Iris pigment epithelial cell (primary cell): ENCODE results near the gene GDA.
A peak's percentile ranks its signal among the peaks of the same experiment; 100 is the strongest.
"Not testable (repeated sequence)": the region's sequence is repeated elsewhere in the genome, so short reads cannot be mapped to it uniquely, and the experiment has no call there.

ENCODE experiments used
- DNase-seq: peaks from one replicate; pipeline ENCODE4 v3.0.0-alpha.2; 2011; ENCODE audit warnings: low read depth

GDA gene

DNA sequence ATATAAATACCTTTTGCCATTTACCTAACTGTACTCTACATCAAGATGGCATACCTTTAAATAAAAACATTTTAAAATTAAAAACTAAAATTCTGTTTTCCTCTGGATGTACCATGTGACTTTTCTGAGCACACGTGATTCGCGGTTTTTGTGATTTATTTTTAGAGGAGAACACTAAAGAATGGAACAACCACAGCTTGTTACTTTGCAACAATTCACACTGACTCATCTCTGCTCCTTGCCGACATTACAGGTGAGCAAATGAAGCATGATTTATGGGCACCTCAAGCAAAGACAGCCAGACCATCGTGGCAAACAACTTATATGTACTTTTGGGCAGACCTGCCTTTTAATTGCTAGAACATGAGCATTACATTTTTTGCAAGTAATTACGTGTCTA lies 61.3 kb downstream of the GDA start:
- DNase-seq: no peak

DNA sequence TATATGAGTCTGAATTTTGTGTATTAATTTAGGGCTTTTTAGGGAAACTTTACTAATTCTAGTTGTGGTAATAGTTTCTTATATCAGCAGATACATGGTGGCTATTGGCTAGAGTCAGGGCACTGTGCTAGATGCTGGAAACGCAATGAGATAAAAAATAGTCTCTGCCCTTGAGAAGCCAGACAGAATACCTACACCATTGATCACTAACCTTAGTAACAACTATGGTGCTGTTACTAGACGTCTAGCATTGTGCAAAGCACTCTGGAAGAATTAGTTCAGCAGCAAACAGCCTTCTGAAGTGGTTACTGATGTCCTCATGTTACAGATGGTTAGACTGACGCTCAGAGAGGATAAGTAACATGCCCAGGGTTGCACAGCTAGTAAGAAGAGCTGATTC lies 61.8 kb downstream of the GDA start:
- DNase-seq: no peak

DNA sequence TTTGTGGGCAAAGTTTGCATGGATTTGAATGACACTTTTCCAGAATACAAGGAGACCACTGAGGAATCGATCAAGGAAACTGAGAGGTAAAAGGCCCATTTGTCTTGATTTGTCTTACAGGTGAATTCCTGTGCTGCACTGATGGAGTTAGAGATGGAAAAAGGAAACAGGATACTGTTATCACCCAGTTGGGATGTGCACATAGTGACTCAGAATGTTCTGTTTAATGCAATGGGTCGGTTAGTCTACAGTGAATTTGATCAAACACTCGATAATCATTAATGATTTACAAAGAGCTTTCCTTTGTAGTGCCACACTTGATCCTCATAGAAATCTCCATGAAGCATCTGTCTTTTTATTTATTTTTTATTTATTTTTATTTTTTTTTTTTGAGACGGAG lies 64.7 kb downstream of the GDA start:
- no peak for DNase-seq

DNA sequence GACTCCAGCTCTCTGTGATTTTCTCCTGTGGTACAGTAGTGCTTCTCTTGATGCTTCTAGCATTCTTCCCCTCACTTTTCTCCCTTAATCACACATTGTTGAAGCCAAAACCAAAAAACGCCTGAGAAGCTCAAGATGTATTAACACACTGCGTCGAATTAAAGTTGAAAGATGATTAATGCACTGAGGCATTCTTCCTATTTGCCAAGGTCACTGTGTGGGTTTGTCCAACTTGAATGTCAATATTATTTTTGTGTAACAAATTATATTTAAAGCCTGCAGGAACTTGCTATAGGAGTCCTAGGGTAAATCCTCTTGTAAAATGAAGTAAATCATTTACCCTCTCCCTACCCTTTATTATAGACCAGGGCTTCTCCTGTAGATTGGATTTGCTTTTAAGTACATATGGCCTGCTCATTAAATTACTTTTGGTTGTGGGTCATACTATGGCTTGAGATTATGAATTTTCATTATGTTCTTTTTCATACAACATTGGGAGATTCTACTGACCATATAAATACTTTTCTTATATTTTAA lies 68.1 kb downstream of the GDA start:
- DNase-seq: peak; percentile 44

DNA sequence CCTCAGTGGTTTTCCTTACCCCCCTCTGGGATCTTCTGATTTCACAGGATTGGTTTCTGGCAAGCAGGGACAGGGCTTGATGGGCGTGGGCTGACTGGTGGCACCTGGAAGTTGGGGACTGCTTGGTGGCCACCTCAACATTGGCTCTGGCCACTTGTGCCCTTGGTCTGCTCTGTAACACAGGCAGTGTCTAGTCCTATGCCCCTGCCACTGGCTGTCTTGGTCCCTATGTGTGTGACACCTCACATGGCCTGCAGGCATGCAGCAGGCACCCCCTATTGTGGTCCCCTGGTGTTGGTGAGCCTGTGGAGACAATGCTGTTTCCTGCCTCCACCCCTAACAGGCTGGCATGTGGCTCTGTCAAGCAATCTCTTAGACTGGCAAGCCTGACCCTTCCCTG lies 71.3 kb downstream of the GDA start:
- DNase-seq: no peak

DNA sequence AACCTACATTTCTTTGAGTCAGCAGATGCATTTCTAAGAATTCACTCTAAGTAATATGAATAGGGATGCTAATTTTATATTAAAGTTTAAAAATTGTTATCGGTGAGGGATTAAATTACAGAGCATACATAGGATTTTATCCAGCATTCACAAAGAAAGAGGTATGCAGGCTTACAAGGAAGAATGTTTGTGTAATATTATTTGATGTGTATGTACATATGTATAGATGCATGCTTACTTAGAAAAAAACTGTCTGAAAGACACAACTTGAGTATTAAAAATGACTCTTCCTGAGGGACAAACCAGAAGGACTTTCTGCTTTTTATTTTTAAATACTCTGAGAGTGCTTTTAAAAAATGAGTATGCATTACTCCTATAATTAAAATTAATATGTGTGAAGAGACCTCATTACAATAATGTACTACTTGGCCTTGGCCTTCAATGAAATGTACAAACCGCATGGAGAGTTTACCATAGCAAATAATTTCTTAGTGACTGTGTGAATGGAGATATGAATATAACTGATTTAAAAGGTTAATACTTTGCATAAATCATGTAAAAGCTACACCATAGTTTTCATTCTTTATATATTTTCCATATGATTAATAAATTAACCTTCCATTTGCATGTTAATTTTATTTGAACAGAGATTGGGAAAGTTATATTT lies 77.0 kb downstream of the GDA start:
- DNase-seq: no peak

DNA sequence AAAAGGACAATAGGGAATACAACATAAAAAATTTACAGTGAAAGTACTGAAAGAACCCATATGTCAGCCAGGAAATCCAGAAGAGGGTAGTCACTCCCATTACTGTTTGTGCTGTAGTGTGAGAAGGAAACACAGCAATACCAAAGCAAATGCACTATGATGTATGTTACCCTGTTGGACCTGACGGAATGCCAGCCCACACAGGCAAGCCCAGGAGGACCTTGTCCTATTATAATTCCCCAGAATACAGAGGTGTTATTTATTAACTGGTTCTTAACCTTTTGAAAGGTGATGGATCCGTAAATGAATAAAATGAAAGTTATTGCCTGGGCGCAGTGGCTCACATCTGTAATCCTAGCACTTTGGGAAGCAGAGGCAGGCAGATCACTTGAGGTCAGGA lies 79.0 kb downstream of the GDA start:
- no peak for DNase-seq

DNA sequence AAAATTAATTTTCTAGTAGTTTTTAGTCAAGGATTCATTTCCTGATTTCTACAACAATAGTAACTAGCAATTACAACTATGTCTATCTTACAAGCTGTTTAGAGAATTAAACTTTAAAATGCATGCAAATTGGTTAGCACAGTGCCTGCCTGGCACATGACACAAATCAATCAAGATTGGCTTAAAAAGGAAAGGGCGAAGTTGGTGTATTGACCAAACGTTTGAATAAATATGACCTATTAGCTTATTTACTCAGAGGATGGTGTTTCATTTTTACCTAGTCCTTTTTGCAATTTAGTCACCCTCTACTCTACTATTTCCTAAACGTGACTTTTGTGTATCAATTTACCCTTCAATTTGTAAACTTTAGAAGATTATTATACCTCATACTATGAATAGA lies 83.5 kb downstream of the GDA start:
- DNase-seq: no peak

DNA sequence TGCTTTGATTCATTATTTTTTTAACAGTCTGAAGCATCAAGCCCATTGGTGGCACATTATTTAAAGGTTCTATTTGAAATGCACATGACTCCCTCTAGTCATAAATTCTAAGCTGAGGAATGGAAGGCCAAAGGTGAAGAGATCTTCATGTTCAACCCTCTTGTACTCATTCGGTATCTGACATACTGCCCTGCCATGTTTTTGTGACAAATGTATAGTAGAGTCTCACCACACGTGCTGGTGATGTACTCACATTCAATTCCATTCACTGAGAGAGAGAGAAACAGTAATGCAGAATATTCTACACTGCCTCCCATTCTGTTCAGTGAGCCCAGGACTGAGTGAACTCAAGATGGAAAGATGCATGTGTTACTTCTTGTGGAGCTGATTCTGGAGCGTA lies 98.3 kb downstream of the GDA start:
- DNase-seq: no peak

DNA sequence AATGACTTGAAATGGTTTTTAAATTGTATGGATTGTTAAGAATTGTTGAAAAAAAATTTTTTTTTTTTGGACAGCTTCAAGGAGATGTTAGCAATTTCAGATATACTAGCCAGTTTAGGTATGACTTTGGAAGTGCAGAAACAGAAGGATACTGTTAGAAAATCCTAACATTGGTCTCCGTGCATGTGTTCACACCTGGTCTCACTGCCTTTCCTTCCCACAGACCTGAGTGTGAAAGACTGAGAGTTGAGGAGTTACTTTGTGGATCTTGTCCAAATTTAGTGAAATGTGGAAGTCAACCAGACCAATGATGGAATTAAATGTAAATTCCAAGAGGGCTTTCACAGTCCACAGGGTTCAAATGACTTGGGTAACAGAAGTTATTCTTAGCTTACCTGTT lies 102.3 kb downstream of the GDA start:
- no peak for DNase-seq

DNA sequence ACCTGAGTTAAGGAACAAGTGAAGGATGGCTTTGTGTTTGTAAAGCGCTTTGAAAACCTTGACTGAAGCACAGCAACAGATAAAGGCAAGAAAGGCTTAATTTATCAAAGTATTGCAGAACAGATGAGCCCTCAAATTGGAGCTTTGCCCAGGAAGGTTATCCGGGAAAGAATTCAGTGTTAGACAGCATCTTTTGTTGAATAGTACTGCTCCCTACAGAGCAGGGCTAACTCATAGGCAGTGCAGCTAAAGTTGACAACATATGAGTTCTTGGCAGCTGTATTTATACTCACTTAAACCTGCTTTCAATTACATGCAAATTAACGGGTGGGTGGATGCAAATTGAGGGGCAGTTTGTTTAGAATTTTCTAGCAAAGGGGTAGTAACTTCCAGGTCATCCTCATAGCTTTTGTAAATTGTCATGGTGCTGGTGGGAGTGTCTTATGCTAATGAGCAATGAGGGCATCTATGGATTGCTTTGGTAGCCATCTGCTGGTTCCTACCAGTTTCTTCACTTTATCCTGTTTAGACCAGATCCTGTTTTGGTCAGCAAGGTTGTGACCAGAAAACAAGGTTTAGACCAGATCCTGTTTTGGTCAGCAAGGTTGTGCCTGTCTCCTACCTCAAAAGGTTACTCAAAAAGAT lies 105.8 kb downstream of the GDA start:
- DNase-seq: peak; percentile 6

DNA sequence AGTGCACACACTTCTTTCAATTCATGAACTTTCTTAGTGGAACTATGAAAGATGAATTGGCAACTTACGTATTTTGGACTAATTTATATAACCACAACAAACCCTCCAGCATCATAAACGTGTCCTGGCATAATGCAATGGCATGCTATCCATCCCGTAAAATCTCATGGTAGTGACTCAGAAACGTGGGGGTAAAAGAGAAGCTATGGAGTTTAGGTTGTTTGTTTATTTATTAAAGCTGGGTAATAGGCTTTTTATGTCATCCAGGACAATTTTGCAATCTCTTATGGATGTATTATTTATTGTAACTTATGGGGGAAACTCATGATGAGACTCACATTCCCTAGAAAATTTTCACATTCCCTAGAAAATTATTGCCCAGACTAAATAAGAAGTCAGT lies 106.3 kb downstream of the GDA start:
- DNase-seq: no peak

DNA sequence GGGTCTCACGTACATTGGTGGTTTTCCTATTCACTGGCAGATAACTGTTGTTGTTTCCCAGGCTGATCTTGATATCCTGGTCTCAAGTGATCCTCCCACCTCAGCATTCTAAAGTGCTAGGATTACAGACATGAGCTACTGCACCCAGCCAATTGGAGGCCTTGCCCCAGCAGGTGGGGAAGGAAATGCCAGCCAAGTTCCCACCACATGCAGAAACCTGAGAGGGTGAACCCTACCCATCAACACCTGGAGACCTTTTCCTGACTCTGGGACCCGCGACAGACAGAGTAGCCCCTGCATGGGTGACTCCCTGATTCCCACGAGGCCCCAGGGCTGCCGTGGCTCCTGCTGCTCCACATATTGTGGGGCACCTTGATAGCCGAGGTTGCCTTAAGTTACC lies 107.7 kb downstream of the GDA start:
- no peak for DNase-seq

DNA sequence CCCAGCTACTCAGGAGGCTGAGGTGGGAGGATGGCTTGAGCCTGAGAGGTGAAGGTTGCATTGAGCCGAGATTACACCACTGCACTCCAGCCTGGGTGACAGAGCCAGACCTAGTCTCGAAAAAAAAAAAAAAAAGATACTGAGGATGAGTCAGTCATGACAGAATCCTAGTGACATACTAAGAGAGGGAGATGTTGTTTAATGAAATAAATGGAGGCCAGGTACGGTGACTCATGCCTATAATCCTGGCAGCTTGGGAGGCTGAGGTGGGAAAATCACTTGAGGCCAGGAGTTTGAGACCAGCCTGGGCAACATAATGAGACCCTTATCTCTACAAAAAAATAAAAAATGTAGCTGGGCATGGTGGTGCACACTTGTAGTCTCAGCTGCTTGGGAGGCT lies 108.6 kb downstream of the GDA start:
- DNase-seq: no peak

DNA sequence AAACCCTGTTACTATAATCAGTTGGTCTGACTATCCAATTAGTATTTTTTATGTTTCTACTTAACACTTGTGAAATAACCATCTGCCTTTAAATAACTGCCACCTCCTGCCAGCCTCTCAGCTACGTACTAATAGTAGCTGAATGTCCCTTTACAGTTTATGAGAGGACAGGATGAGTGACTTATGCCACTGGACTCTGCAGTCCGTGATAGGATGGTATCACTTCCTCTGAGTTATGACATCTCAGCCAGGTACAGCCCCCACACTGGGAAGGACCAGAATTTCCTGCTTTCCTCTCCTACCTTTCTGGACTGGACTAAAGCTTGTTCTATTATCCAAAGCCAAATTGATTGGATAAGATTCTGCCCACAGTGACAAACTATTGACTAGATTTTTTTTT lies 112.8 kb downstream of the GDA start:
- no peak for DNase-seq

DNA sequence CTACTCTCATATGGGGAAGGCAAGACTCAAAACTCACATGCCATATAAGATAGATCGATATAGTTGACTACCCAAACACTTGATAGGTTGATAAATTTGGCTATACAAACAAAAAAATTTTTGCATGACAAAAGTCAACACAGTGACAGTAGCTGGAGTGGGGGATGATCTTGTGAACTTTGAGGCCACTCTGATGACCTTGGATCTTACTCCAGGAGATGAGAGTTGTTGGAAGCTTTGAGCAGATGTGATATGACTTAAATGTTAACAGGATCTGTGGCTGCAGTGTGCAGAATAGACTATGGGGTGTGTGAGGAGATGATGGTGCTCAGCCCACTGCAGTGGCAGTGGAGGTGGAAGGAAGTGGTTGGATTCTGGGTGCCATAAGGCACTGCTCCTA lies 114.3 kb downstream of the GDA start:
- no peak for DNase-seq

DNA sequence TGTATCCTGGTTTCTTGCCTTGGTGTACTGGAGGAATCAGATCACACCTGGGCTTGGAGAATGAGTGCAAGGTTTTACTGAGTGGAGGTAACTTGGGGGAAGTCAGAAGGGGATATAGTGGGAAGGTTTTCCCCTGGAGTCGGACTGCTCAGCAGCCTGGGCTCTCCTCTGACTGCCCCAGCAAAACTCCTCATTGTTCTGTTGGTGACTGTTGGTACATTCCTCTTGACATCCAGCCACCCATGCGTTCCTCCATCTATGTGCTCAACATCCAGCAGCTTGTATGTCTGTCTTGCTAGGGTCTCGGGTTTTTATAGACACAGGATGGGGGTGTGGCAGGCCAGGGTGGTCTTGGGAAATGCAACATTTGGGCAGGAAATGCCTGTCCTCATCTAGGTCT lies 119.7 kb downstream of the GDA start:
- DNase-seq: no peak

DNA sequence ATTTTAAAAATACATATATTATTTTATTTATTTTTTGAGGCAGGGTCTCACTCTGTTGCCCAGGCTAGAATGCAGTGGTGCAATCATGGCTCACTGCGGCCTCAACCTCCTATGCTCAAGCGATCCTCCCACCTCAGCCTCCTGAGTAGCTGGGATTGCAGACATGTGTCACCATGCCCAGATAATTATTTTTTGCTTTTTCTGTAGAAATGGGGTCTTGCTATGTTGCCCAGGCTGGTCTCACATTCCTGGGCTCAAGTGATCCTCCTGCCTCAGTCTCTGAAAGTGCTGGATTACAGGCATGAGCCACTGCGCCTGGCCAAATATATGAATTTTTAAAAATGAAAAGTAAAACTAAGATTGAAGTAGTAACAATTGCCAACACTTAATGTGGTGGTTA lies 121.1 kb downstream of the GDA start:
- not testable (repeated sequence) for DNase-seq

DNA sequence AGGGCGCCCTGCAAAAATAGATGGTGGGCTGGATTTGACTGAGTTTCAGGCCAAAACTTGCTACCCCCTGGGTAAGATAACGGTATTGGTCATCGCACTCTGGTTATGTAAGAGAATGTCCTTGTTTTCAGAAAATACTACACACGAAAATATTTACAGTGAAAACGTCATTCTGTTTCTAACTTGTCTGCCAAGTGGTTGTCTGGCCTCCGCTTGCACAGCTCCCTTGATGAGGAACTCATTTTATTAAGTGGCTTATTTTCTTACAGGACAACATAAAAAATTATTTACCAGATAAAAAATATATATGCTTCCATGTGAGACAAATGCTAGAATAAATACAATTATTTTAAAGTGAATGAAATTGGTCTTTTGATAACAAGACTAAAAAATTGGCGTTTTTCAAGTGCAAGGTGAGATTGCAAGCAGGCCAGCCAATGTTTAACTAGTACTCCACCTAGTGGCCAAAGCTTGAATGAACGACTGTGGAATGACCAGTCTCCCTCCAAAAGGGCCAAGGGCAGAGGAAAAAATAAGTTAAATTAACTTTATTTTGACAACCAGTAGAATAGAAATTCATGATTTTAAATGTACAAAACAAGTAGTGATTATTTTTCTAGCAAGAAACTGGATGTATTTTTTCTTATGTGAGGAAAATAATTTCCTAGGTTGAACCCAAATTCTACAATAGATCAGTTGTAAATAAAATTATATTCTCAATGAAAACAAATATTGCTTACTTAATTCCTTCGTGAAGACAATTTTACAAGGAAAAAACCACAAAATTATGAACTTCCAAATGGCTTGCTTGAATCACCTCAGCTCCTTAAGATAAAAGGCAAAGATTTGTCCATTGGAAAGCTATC lies 122.6 kb downstream of the GDA start:
- peak; percentile 53 for DNase-seq

DNA sequence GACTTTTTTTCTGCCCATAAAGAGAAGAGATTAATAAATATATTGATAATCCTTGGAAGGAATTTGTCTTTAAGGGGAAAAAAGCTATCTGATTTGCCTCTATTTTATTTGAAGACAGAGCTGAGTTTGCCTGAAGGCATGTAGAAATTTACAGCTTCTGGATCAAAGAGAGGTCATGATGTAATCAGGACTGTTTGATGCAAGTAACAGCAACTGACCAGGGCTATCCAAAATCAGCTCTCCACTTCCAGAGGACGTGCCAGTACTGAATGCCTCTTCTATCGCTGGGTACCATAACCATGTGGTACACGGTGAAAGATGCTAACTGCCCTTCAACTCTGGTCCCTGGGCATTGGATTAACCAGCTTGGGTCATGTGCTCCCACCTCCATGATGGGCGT lies 125.2 kb downstream of the GDA start:
- DNase-seq: no peak

DNA sequence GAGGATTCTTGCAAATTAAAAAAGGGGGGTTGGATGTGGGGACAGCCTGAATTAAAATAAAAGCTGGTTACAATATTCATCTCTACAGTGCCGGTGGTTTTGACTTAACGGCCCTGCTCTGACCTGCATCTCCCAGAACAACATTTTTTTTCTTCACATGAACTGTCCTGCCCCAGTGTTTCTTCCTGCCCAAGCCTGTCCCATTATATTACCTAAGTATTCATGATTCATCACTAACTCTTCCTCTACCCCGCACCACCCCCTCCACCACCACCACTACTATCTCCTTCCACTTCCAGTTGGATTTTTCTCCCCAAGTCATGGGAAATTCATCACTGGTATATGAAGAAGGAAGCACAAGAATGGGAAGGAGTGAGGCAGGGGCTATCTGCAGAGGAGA lies 125.7 kb downstream of the GDA start:
- no peak for DNase-seq

DNA sequence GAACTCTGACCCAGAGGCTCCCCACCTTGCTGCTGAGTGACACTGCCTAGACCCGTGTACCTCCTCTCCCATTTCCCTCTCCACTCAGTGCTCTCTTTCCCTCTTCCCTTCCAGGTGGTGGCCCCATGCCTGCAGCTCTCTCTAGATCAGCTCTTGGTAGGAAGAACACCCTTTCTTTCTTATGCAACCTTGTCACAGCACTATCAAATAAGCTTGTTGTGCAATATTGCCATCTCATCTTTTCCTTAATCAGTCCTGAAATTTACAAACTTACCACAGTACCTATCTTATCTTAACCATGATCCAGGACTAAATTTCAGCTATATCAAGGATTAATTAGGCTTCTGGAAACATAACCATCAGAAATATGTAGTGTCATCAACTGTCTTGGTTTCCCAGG lies 127.2 kb downstream of the GDA start:
- no peak for DNase-seq

DNA sequence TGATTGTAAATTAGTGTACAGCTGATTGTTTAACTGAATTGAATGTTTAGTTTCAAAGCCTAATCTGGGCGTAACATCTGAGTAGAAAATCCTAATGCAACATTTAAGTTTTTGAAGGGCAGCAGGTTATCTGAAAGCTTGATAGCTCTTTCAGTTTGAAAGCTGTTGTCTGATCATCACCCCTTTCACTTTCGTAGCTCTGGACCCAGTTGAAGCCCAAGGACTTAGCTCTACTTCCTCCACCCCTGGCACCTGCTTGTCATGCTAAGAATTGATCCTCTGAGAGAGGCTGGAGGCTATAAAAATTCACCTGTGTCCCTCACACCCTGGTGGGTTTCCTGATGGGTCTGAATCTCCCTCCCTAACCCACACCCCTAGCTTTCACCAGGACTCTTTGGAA lies 129.7 kb downstream of the GDA start:
- no peak for DNase-seq
